Bone marrow (tissue), 2 donors: Measurements from ENCODE around the gene OR10H2.
"Not testable (repeated sequence)": the region's sequence is repeated elsewhere in the genome, so short reads cannot be mapped to it uniquely, and the experiment has no call there.

Experiments
- DNase-seq, 2 donors: peaks; one replicate each; lab custom pipeline; 2025; lab: John Stamatoyannopoulos, UW

The OR10H2 gene

DNA sequence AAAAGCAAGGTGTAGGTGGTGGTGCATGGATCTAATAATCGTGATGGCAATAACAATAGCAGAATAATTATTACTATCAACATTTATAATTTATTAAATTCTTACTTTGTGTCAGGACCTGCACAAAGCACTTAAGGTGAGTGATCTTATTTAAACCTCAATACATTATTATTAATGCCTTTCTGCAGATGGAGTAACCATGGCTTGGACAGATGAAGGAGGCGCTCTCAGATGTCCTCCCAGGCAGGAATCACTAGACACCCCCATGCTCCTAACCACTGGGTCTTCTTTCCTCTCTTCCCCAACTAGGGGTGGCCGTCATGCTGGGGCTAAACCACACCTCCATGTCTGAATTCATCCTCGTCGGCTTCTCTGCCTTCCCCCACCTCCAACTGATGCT lies at the start of gene OR10H2:
TSS of gene OR10H2 (plus strand) at position 301 of the 400 bp plus-strand sequence. CDS start at position 321, 20 bp downstream.
- DNase-seq, result no peak

DNA sequence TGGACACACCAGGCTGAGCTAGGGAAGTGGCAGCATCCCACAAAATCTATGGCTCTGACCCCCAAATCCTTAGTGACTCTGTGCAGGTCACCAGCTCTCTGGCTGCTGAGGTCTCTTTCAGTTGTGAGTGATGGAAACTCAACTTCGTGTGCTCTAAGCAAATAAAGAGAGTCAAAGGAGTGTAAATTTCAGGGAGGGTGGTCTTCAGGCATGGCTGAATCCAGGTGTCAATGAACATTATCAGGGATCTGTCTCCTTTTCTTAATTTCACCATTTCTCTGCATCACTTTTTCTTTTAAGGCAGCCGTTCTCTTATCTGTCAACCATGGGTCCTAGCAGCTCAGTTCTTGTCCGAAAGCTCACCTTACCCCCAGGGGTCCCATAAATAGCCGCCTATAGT lies 48.7 kb upstream of the OR10H2 start:
- no peak for DNase-seq

- DNase-seq, result not testable (repeated sequence)
Measured at GRCh38 chr19:15679865-15680264, 48.0 kb upstream of the OR10H2 start.

DNA sequence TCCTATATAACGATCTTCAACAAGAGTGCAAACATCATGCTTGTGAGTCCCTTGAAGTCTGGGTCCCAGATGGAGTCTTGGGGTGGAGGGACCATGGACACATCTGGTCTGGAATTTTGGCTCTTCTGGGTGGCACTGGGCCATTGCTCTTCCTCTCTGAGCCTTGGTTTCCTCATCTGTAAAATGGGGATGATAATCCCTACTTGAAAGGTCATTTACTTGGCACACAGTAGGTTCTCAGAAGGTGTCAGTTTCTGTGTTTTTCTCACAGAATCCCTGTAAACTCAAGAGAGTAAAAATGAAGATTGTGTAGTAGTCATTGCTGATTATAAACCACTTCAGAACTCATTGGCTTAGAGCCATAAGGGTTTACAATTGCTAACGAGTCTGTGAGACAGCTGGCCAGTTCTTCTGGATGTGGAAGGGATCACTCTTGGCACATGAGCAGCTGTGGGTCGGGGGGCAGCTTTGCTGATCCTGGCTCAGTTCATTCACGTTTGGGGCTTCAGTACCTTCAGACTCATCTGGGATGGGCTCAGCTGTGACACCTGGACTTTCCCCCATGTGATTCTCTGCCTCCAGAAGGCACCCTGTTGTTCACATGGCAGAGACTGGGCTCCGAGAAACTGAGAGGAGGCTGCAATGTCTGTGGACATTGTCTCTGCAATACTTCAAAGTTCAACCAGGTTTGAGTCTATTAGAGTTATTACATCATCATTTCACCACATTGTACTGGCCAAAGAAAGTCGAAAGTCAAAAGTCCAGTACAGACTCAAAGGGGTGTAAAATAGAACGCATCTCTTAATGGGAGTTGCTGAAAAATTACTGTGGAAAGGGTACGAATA lies 47.1 kb upstream of the OR10H2 start:
- DNase-seq, result no peak

GRCh38 chr19:15683411-15683810 lies 44.4 kb upstream of the OR10H2 start:
- no peak for DNase-seq

- no peak for DNase-seq
Measured at GRCh38 chr19:15684828-15685227, 43.0 kb upstream of the OR10H2 start.

DNA sequence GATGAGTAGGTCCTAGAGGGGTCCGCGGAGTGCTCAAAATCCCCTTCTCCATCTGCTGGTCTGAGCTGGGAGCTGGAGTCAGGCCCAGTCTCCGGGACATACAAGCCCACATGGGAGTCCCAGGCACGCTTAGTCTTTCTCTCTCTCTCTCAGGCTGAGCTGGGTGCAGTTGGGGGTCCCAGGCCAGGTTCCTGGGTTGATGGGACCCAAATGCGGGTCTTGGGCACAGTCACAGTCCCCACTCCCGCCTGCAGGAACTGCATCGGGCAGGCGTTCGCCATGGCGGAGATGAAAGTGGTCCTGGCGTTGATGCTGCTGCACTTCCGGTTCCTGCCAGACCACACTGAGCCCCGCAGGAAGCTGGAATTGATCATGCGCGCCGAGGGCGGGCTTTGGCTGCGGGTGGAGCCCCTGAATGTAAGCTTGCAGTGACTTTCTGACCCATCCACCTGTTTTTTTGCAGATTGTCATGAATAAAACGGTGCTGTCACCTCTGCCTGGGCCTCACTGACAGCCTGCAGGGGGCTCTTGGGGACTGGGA lies 31.1 kb upstream of the OR10H2 start:
- DNase-seq, result no peak

DNA sequence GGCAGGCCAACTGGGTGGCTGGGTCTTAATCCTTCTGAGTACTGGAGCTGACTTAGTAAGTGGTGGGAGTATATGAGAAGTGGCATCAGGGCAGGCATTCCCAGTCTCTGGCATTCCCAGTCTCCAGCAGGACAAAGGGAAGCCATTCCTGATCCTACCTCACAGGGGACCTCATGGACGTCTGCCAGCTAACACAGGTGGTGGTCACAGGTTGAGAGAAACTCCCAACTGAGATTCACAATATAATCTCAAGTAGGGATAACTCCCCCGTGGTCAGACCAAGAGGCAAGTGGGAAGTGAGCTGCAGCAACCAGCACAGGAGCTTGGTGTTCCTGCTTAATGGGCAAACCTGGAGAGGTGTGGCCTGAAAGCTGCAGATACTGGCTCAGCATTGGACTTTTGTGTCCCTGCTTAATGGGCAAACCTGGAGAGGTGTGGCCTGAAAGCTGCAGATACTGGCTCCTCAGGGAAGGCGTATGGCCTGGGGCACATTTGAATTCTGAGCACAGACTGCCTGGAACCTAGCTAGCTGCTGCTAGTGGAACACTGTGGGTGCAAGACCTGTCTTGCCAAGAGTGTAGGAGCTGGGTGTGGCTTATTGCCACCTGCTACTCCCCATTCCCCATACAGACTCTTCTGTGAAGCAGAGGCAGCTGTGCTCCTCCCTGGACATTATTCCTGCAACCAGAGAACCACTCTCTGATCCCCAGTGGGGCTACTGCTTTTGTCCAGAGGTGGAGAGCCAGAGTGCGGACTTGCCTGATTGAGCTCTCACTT lies 25.9 kb upstream of the OR10H2 start:
- no peak for DNase-seq

- DNase-seq, result peak in 1 of 2 donors; percentile 84
Measured at GRCh38 chr19:15702534-15702930, 25.3 kb upstream of the OR10H2 start.

DNA sequence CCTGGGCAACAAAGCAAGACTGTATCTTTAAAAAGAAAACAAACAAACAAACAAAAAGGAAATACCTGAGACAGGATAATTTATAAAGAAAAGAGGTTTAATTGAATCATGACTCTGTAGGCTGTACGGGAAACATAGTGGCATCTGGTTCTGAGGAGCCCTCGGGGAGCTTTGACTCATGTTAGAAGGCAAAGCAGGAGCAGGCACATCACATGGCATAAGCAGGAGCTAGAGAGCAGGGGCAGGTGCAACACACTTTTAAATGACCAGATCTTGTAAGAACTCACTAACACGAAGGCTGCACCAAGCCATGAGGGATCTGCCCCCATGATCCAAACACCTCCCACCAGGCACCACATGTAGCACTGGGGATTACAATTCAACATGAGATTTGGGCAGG lies 13.2 kb upstream of the OR10H2 start:
- no peak for DNase-seq

- no peak for DNase-seq
Measured at GRCh38 chr19:15715642-15716041, 12.2 kb upstream of the OR10H2 start.

DNA sequence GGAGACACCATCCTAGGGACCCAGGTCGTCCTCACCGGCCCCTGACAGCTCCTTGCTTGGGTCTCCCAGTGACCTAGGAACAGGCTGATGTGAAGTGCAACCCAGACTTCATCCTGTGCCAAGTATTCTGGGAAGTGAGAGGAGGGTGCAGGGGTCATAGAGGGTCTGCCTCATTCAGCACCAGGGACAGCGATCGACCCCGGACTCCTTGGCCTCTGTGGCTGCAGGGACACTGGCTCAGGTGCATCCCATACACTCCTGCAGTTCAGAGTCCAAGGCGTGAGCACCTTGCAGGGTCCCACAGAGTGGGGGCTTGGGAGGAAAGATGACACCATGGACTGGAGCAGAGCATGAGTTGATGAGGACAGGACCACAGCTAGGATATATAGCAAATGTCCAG lies 10.0 kb upstream of the OR10H2 start:
- DNase-seq, result no peak

DNA sequence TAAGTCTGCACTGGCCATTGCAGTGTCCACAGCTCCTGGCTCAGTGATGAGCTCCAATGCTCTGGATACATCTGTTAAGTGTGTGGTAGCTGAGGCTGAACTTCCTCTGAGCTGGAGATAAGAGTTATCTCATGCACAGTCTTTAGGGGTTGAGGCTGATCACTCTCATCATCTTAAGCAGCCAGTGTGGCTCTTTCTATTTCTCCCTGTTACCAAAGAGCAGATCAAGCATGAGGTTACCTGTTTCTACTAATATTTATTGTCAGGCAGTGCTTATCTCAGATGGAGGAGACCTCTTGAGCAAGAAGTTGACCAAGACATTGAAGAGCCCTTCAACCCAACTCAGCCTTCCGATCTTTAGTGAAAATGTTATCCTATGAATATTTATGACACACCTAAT lies 6.6 kb upstream of the OR10H2 start:
- no peak for DNase-seq

GRCh38 chr19:15722956-15723355 lies 4.9 kb upstream of the OR10H2 start:
- DNase-seq, result no peak

GRCh38 chr19:15730538-15730937 lies 2.7 kb downstream of the OR10H2 start:
- no peak for DNase-seq

- DNase-seq, result no peak
Measured at GRCh38 chr19:15732388-15732787, 4.6 kb downstream of the OR10H2 start.

DNA sequence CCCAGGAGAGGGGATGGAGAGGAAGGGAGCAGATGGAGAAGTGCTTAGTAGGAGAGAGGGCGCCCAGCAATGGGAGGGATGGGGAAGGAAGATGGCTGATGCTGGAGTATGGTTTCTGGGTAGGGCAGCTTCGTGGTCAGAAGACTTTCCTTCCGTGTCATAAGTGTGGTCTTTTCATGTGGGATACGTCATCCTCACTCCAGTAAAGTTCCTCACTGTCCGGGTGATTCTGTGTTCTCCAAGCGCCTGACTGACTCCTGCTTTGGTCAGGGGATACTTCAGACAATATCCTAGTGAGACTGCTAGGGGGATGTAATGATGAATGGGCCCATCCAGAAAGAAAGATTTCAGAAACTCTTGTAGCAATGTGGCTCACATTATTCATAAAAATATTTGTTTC lies 6.1 kb downstream of the OR10H2 start:
- DNase-seq, result no peak

DNA sequence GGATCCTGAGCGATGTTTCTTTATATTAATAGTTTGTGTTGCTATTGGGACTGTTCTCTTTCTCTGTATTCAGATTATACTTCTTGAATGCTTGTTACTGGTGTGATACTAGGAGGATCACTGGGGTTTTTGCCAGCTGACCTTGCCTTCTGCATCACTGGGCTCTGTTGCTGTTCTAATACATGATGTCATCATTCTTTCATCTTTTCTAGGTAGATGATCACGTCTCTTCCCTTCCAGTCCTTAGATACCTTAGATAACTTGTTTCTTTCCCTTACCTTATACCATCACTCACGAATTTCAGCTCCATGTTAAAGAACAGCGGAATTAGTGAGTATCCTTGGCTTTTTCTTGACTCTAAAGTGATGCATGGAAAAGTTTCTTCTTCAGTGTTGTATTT lies 9.9 kb downstream of the OR10H2 start, which contains the start of gene OR10H3:
TSS of gene OR10H3 (plus strand) at position 264 of the 400 bp plus-strand sequence. CDS start 3,408 bp downstream, outside the sequence.
- no peak for DNase-seq

GRCh38 chr19:15740785-15741184 lies 13.0 kb downstream of the OR10H2 start:
- DNase-seq, result no peak

DNA sequence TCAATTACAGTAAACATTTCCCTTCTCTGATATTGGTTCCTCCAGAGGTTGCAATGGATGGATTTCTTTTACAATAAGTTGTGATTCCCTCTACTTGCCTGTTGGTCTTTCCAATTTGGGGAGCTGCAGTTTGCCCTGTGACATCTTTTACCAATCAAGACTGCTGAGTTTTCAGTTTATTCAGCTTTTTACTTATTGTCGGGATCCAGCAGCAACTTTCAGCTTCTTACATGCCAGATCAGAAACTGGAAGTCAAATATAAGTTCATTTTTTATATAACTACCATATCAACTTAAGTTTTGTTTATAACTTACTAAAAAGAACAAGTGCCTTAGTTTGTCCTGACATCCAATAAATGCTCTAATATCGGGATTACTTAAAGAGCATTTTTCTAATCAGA lies 20.4 kb downstream of the OR10H2 start:
- no peak for DNase-seq

- no peak for DNase-seq
Measured at GRCh38 chr19:15758379-15758778, 30.6 kb downstream of the OR10H2 start.

- DNase-seq, result no peak
Measured at GRCh38 chr19:15759962-15760565, 32.2 kb downstream of the OR10H2 start.
